ENCODE measurements around the gene B9D2.
"Not testable (repeated sequence)": the region's sequence is repeated elsewhere in the genome, so short reads cannot be mapped to it uniquely, and the experiment has no call there.

- TF ChIP-seq CTCF (IDR thresholded peaks at IDR 0.05; ENCODE audit: insufficient read depth, low read depth, low read length); EZH2 (IDR thresholded peaks at IDR 0.05; ENCODE audit: insufficient read depth, low read length): not testable (repeated sequence)
These were observed 17.0 kb downstream of the B9D2 start for GRCh38 chr19:41346916-41347315.
